ENCODE data around the gene SPACA7. TPM values are rescaled to one million over a fixed set of nuclear protein-coding genes. Genes with fewer than 3 reads are reported as not detected.

SPACA7 gene
- total RNA-seq, 1 donor from 2014 or later: not detected

DNA sequence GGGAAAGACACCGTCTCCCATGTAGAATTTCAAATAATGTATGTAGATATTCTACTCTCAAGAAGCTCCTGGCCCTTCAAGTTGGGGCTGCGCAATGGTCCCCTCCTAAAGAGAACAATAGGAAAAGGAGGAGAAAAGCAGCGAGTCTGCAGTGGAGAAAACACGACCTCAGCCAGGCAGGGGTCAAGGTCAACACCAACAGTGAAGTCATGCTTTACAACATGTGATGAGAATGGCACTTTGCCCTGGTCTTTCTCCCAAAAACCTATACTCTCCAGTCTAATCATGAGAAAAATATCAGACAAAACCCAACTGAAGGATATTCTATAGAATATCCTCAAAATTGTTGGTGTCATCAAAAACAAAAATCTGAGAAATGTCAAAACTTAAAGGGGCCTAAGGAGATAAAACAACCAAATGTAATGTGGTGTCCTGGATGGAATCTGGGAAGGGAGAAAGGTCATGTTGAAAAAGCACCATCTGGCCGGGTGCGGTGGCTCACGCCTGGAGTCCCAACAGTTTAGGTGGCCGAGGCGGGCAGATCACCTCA is 101.0 kb downstream of the SPACA7 start:
- no peaks in the 10 kb centered on the region for H3K9me3 Mint-ChIP-seq
- H3K27me3 Mint-ChIP-seq: no peaks in the 10 kb centered on the region
- TF ChIP-seq CTCF (conservative IDR thresholded peaks at IDR 0.05): no peak

DNA sequence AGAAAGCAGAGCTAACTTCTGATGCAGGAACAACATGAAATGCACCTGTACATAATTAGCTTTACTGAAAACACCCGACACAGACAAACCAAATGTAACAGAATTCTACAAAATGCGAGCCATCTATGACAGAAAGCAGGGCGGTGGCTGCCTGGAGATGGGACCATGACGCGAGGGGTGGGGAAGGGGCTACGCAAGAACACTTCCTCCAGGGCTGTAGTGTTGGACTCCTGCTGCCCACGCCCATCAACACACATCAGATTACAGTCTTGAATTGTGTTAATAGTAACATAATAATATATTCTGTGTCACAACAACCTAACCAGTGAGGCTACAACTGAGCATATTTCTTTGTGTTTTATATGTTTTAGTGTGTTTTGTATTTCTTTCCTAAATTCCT is 103.2 kb downstream of the SPACA7 start:
- Mint-ChIP-seq H3K4me1 (ENCODE audit: unreplicated experiment) (no peaks in the 10 kb centered on the region), H3K27me3 (no peaks in the 10 kb centered on the region), H3K27ac (no peak overlapping the region), H3K36me3 (peaks cover 9% of the 10 kb centered on the region), H3K9me3 (no peaks in the 10 kb centered on the region), H3K4me3 (no peak overlapping the region)
- TF ChIP-seq CTCF (conservative IDR thresholded peaks at IDR 0.05): no peak
- DNase-seq (ENCODE audit: extremely low spot score, unreplicated experiment): no peak

More for the DNA sequence above, 101.0 kb downstream of the SPACA7 start:
- Mint-ChIP-seq H3K27ac (no peak overlapping the region), H3K36me3 (peaks cover 3% of the 10 kb centered on the region), H3K4me1 (ENCODE audit: unreplicated experiment) (no peaks in the 10 kb centered on the region), H3K4me3 (no peak overlapping the region)
- DNase-seq (ENCODE audit: extremely low spot score, unreplicated experiment): no peak

DNA sequence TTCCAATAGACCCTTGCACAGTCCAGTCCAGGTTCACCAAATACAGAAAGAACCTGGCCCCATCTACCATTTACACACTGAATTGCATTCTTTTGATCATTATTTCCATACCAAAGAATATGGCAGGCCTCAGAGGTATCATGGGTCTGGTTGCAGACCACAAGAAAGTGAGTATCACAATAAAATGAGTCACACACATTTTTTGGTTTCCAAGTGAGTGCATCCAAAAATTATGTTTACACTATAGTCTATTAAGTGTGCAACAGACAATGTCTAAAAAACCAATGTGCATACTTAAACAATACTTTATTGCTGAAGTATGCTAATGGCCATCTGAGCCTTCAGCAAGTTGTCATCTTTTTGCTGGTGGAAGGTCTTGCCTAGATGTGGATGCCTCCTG is 105.3 kb downstream of the SPACA7 start:
- H3K4me3 Mint-ChIP-seq: no peak overlapping the region
- H3K4me1 Mint-ChIP-seq (ENCODE audit: unreplicated experiment): no peaks in the 10 kb centered on the region
- no peak overlapping the region for H3K27ac Mint-ChIP-seq
- no peaks in the 10 kb centered on the region for H3K27me3 Mint-ChIP-seq
- H3K36me3 Mint-ChIP-seq: peaks cover 13% of the 10 kb centered on the region
- DNase-seq (ENCODE audit: extremely low spot score, unreplicated experiment): no peak
- H3K9me3 Mint-ChIP-seq: no peaks in the 10 kb centered on the region
- TF ChIP-seq CTCF (conservative IDR thresholded peaks at IDR 0.05): no peak

DNA sequence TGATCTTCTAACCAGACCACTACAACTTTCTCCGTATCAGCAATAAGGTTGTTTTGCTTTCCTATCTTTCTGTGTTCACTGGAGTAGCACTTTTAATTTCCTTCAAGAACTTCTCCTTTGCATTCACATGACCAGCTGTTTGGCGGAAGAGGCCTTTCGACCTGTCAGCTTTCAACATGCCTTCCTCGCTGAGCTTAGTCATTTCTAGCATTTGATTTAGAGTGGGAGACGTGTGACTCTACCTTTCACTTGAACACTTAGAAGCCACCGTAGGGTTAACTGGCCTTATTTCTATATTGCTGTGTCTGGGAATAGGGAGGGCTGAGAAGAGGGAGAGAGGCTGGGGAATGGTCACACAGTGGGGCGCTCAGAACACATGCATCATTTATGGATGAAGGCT is 107.1 kb downstream of the SPACA7 start:
- no peak for TF ChIP-seq CTCF (conservative IDR thresholded peaks at IDR 0.05)

More for the DNA sequence above, 107.1 kb downstream of the SPACA7 start:
- DNase-seq (ENCODE audit: extremely low spot score, unreplicated experiment): no peak
- no peak overlapping the region for H3K27ac Mint-ChIP-seq
- H3K27me3 Mint-ChIP-seq: no peaks in the 10 kb centered on the region
- peaks cover 13% of the 10 kb centered on the region for H3K36me3 Mint-ChIP-seq
- H3K4me3 Mint-ChIP-seq: no peak overlapping the region
- no peaks in the 10 kb centered on the region for H3K9me3 Mint-ChIP-seq
- no peaks in the 10 kb centered on the region for H3K4me1 Mint-ChIP-seq (ENCODE audit: unreplicated experiment)

Other genes with a start within 250 kb of the SPACA7 start
- gene TUBGCP3, start 211.8 kb downstream of the SPACA7 start, total RNA-seq (ENCODE audit: low replicate concordance): 23.8 and 34.0 TPM in 2 replicates